ENCODE data around the gene FARP1. TPM values are rescaled to one million over a fixed set of nuclear protein-coding genes. Genes with fewer than 3 reads are reported as not detected.

FARP1 gene
- total RNA-seq, 4 donors from 2014 or later, result 103 to 172 (median 129) TPM

GRCh38 chr13:98141091-98141490, 1.8 kb upstream of the FARP1 start:
- H3K4me1 ChIP-seq, result peaks cover 15 to 21% of the 10 kb centered on the region in 2 donors
- WGBS, 2 donors, result 97 to 99% methylated on average over 7 of the region's 7 CpGs
- no peak overlapping the region for H3K4me3 ChIP-seq (replicated peaks in 1 of 3)
- H3K36me3 ChIP-seq, result no peaks in the 10 kb centered on the region
- no peaks in the 10 kb centered on the region for H3K27me3 ChIP-seq
- no peak overlapping the region for H3K27ac ChIP-seq
- intact Hi-C loops (cut with DNase I), result loop anchor here (5.0 kb wide), 1 partner anchor 286 kb away; no protein-coding TSS in a partner anchor
- no peak for DNase-seq
- no peaks in the 10 kb centered on the region for H3K9me3 ChIP-seq
- TF ChIP-seq POLR2A (IDR thresholded peaks at IDR 0.05) (no peak), CTCF (IDR thresholded peaks at IDR 0.05) (no peak)

DNA sequence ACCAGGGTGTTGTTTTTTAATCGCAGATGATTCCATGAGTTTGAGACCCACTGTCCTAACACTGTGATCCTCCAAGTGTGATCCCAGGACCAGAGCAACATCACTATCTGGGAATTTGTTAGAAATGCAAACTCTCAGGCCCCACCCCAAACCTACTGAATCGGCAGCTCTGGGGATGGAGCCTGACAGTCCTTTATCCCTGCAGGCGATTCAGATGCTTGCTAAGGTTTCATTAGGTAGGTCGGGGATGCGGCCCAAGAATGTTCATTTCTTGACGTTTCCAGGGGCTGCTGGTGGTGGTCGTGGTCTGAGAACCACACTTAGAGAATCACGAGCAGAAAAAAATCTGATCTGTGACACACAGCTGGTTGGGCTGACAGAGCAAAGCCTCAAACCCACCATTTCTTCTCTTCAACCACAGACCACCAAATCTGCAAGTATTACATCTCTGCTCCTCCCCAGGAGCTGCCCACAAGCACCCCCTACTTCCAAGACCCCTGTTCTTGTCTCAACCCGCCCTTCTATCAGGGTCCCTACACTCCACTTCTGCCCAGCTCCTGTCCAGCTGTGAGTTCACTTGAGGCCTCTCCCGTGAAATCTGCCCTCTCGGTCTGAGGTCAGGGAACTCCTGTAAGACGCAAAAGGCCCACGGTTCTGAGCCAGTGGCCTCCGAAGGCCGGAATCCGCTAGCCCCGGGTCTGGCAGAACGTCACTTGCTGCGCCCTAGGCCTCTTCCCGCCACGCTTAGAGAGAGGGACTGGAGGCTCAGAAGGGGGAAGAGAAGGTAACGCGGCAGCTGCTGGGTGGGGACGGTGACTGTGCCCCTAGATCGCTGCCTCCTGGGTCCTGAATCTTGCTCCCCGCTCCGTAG, 1.1 kb upstream of the FARP1 start:
- H3K27me3 ChIP-seq, result no peaks in the 10 kb centered on the region
- TF ChIP-seq CTCF (IDR thresholded peaks at IDR 0.05), result no peak
- TF ChIP-seq POLR2A (IDR thresholded peaks at IDR 0.05), result no peak
- WGBS, 2 donors, result 47 to 52% methylated on average over 16 to 27 of the region's 27 CpGs
- no peaks in the 10 kb centered on the region for H3K9me3 ChIP-seq
- H3K4me1 ChIP-seq, result peaks cover 21% of the 10 kb centered on the region in 2 donors
- peak overlapping the region; percentile 49 to 84 (median 61) for H3K4me3 ChIP-seq (replicated peaks in 1 of 3)
- DNase-seq, result peak; percentile 51 to 56
- intact Hi-C loops (cut with DNase I), result loop anchor here (5.0 kb wide), 1 partner anchor 286 kb away; no protein-coding TSS in a partner anchor
- H3K27ac ChIP-seq, result peak overlapping the region; percentile 43 to 85 (median 70)
- H3K36me3 ChIP-seq, result no peaks in the 10 kb centered on the region

DNA sequence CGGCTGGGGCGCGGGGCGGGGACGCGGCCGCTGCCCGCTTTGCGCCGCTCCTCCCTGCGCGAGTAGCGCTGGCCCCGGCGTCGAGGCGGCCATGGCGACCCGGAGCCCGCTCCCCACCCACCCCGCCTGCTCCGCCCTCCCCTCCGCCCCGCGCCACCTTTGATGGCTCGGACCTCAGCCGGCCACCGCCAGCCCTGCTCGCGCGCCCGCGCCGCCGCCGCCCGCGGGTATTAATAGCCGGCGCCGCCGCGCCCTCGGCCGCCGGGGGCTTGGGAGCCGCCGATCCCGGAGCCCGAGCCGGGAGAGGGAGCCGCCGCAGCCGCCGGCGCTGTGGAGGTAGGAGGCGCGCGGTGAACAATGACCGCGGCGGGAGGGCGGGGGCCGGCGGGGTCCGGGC, 261 bp downstream of the FARP1 start:
- H3K4me3 ChIP-seq (replicated peaks in 1 of 3), result peak overlapping the region; percentile 22 to 84 (median 64)
- peak overlapping the region in 2 of 3 donors; percentile 72 to 87 for H3K27ac ChIP-seq
- no peaks in the 10 kb centered on the region for H3K9me3 ChIP-seq
- TF ChIP-seq POLR2A (IDR thresholded peaks at IDR 0.05), result no peak
- TF ChIP-seq CTCF (IDR thresholded peaks at IDR 0.05), result no peak
- peak; percentile 67 to 69 for DNase-seq
- H3K4me1 ChIP-seq, result peaks cover 25 to 31% of the 10 kb centered on the region in 2 donors
- no peaks in the 10 kb centered on the region for H3K36me3 ChIP-seq
- no peaks in the 10 kb centered on the region for H3K27me3 ChIP-seq
- WGBS, 2 donors, result no CpG with 5 or more reads among the region's 66 CpGs
- intact Hi-C loops (cut with DNase I), result loop anchor here (5.0 kb wide), 1 partner anchor 284 kb away; no protein-coding TSS in a partner anchor

- Histone ChIP-seq H3K9me3 (no peaks in the 10 kb centered on the region), H3K4me3 (replicated peaks in 1 of 3) (peak overlapping the region; percentile 22 to 84 (median 64)), H3K27ac (peak overlapping the region; percentile 52 to 87 (median 72)), H3K36me3 (no peaks in the 10 kb centered on the region), H3K4me1 (peaks cover 25 to 31% of the 10 kb centered on the region in 2 donors), H3K27me3 (no peaks in the 10 kb centered on the region)
- WGBS, 2 donors, result 1% methylated on average over 23 to 33 of the region's 60 CpGs
- TF ChIP-seq CTCF (IDR thresholded peaks at IDR 0.05) (no peak), POLR2A (IDR thresholded peaks at IDR 0.05) (no peak)
- intact Hi-C loops (cut with DNase I), result loop anchor here (5.0 kb wide), 1 partner anchor 284 kb away; no protein-coding TSS in a partner anchor
- peak; percentile 37 to 42 for DNase-seq
These were observed 720 bp downstream of the FARP1 start for GRCh38 chr13:98143601-98144026.
